Parietal lobe (tissue), 1 donor: Measurements from ENCODE around the gene MMRN1. TPM values are rescaled to one million over a fixed set of nuclear protein-coding genes. Genes with fewer than 3 reads are reported as not detected.

Experiments
- total RNA-seq: library from RNA; depleted of rRNA; stranded (reverse); fragments of >200 nt; gene quantifications from one replicate; pipeline ENCODE4 v1.2.3, GENCODE V29; 2014

MMRN1 gene, protein sequence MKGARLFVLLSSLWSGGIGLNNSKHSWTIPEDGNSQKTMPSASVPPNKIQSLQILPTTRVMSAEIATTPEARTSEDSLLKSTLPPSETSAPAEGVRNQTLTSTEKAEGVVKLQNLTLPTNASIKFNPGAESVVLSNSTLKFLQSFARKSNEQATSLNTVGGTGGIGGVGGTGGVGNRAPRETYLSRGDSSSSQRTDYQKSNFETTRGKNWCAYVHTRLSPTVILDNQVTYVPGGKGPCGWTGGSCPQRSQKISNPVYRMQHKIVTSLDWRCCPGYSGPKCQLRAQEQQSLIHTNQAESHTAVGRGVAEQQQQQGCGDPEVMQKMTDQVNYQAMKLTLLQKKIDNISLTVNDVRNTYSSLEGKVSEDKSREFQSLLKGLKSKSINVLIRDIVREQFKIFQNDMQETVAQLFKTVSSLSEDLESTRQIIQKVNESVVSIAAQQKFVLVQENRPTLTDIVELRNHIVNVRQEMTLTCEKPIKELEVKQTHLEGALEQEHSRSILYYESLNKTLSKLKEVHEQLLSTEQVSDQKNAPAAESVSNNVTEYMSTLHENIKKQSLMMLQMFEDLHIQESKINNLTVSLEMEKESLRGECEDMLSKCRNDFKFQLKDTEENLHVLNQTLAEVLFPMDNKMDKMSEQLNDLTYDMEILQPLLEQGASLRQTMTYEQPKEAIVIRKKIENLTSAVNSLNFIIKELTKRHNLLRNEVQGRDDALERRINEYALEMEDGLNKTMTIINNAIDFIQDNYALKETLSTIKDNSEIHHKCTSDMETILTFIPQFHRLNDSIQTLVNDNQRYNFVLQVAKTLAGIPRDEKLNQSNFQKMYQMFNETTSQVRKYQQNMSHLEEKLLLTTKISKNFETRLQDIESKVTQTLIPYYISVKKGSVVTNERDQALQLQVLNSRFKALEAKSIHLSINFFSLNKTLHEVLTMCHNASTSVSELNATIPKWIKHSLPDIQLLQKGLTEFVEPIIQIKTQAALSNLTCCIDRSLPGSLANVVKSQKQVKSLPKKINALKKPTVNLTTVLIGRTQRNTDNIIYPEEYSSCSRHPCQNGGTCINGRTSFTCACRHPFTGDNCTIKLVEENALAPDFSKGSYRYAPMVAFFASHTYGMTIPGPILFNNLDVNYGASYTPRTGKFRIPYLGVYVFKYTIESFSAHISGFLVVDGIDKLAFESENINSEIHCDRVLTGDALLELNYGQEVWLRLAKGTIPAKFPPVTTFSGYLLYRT
- 3.8 TPM for total RNA-seq

DNA sequence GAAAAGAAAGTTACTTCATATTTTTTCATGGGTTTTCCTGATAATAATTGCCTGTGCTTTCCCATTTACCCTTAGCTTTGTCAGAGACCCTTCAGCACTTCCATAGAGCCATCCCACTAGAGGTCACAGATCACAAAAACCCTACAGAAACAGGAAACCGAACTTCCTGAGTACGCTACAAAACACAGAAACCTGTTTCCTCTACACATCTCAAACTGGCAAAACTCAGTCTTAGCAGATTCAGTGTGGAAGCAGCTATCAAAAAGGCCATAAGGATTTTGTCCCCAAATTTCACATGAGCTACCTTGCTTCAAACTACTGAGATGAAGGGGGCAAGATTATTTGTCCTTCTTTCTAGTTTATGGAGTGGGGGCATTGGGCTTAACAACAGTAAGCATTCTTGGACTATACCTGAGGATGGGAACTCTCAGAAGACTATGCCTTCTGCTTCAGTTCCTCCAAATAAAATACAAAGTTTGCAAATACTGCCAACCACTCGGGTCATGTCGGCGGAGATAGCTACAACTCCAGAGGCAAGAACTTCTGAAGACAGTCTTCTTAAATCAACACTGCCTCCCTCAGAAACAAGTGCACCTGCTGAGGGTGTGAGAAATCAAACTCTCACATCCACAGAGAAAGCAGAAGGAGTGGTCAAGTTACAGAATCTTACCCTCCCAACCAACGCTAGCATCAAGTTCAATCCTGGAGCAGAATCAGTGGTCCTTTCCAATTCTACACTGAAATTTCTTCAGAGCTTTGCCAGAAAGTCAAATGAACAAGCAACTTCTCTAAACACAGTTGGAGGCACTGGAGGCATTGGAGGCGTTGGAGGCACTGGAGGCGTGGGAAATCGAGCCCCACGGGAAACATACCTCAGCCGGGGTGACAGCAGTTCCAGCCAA lies at the start of gene MMRN1:
Gene MMRN1 (plus strand): TSS at position 206 of the 902 bp plus-strand sequence. CDS start 118 bp downstream, at position 324.

Other genes with a start within 250 kb of the MMRN1 start
- gene SNCA, start 57.7 kb upstream of the MMRN1 start, total RNA-seq, result 69.5 TPM
- gene CCSER1, start 232.5 kb downstream of the MMRN1 start, total RNA-seq, result 336 TPM